H1 (cell line): ENCODE data around the gene BSN. TPM values are rescaled to one million over a fixed set of nuclear protein-coding genes. Genes with fewer than 3 reads are reported as not detected.

Experiments used
- CTCF ChIA-PET: fragments of 300-600 bp; sonication (Branson Sonifier 250); formaldehyde crosslinking; loops from one replicate; lab custom pipeline; 2021; ENCODE audit not compliant: partially characterized antibody; lab: Charles Lee
- POLR2A ChIA-PET: fragments of 300-600 bp; sonication (Branson Sonifier 250); formaldehyde crosslinking; loops from one replicate; lab custom pipeline; 2021; ENCODE audit warnings: inconsistent platforms; ENCODE audit not compliant: partially characterized antibody; lab: Charles Lee
- DNase-seq, 2 experiments: peaks; one replicate each; pipeline versions ENCODE4 v3.0.0 to v3.0.0-alpha.2; 2010 to 2022; ENCODE audit warnings: low spot score in 2 of 2, low read depth in 1 of 2, mixed read lengths in 1 of 2
- FAIRE-seq: peaks from 2 replicates; lab custom pipeline; 2011; peaks lifted over from hg19 to GRCh38; lab: Jason Lieb, UNC
- H2AFZ ChIP-seq: 2 replicates; pipeline ENCODE4 v1.8.1; 2012; ENCODE audit warnings: low read length, inconsistent platforms
- H2AK5ac ChIP-seq: 2 replicates; pipeline ENCODE4 v1.6.1; 2013; ENCODE audit warnings: low read depth, low read length
- H2BK120ac ChIP-seq: replicated peaks from 2 replicates; pipeline ENCODE3; 2013; ENCODE audit warnings: low read depth, low read length, inconsistent platforms
- H2BK12ac ChIP-seq: 2 replicates; pipeline ENCODE4 v1.6.1; 2013; ENCODE audit warnings: low read depth, low read length
- H2BK15ac ChIP-seq: 2 replicates; pipeline ENCODE4 v1.6.1; 2013; ENCODE audit warnings: low read length
- H2BK20ac ChIP-seq: 2 replicates; pipeline ENCODE4 v1.6.1; 2013; ENCODE audit warnings: low read length
- H2BK5ac ChIP-seq: 2 replicates; pipeline ENCODE4 v1.6.1; 2013; ENCODE audit warnings: low read depth, low read length
- H3K14ac ChIP-seq: 2 replicates; pipeline ENCODE4 v1.6.1; 2013; ENCODE audit warnings: inconsistent platforms; ENCODE audit not compliant: insufficient read length
- H3K18ac ChIP-seq: 2 replicates; pipeline ENCODE4 v1.6.1; 2013; ENCODE audit warnings: low read length; ENCODE audit errors: extremely low read depth
- H3K23ac ChIP-seq: 2 replicates; pipeline ENCODE4 v1.6.1; 2013; ENCODE audit warnings: inconsistent platforms; ENCODE audit not compliant: insufficient read length
- H3K23me2 ChIP-seq: 2 replicates; pipeline ENCODE4 v1.6.1; 2013; ENCODE audit warnings: low read depth, low read length
- H3K27ac ChIP-seq: 2 replicates; pipeline ENCODE4 v1.6.1; 2011; ENCODE audit warnings: low read depth, low read length, inconsistent platforms
- H3K27me3 ChIP-seq, 4 experiments: replicated peaks in 1 of 4; 1 replicate in 1 of 4; 2 replicates in 3 of 4; pipeline versions ENCODE4 v1.6.1 to v1.8.1; 2011 to 2013; ENCODE audit warnings: low read length in 3 of 4, mild to moderate bottlenecking in 3 of 4, inconsistent platforms in 2 of 4, mixed read lengths in 2 of 4, moderate library complexity in 1 of 4; ENCODE audit not compliant: control insufficient read depth in 3 of 4, insufficient read depth in 3 of 4; ENCODE audit errors: extremely low read depth in 1 of 4
- H3K36me3 ChIP-seq, 4 experiments: 2 replicates each; pipeline versions ENCODE4 v1.6.1 to v1.8.1; 2011 to 2013; ENCODE audit warnings: mild to moderate bottlenecking in 4 of 4, low read length in 3 of 4, moderate library complexity in 2 of 4, control low read depth in 1 of 4, inconsistent platforms in 1 of 4; ENCODE audit not compliant: insufficient read depth in 4 of 4, control insufficient read depth in 2 of 4
- H3K4ac ChIP-seq: replicated peaks from 2 replicates; pipeline ENCODE3; 2013; ENCODE audit warnings: low read length, low read depth, mixed read lengths, inconsistent platforms; ENCODE audit not compliant: insufficient read length
- H3K4me1 ChIP-seq, 4 experiments: replicated peaks in 1 of 4; 1 replicate in 1 of 4; 2 replicates in 3 of 4; pipeline versions ENCODE4 v1.6.1 to v1.8.1; 2011 to 2013; ENCODE audit warnings: low read length in 3 of 4, inconsistent platforms in 2 of 4, mixed read lengths in 1 of 4; ENCODE audit not compliant: insufficient read depth in 4 of 4, control insufficient read depth in 3 of 4
- H3K4me2 ChIP-seq, 2 experiments: 2 replicates each; pipeline versions ENCODE4 v1.6.1 to v1.8.1; 2011 to 2013; ENCODE audit warnings: low read depth in 2 of 2, low read length in 2 of 2, control low read depth in 1 of 2, inconsistent platforms in 1 of 2, mild to moderate bottlenecking in 1 of 2; ENCODE audit not compliant: insufficient read depth in 1 of 2
- H3K4me3 ChIP-seq, 4 experiments: fragments of 200-600, 300-600 bp in 1 of 4; sonication (generic), shearing (Covaris generic), sonication (Bioruptor Twin) in 1 of 4; 2 replicates each; pipeline versions ENCODE4 v1.5.1 to v1.8.1; 2011 to 2016; ENCODE audit warnings: low read length in 4 of 4, low read depth in 3 of 4, control low read depth in 2 of 4, inconsistent platforms in 2 of 4, mild to moderate bottlenecking in 2 of 4, mixed read lengths in 1 of 4, moderate library complexity in 1 of 4; ENCODE audit not compliant: insufficient read depth in 2 of 4; ENCODE audit errors: extremely low read depth in 1 of 4
- H3K56ac ChIP-seq: replicated peaks from 2 replicates; pipeline ENCODE3; 2013; ENCODE audit warnings: low read depth, mild to moderate bottlenecking, mixed read lengths, low read length, inconsistent platforms; ENCODE audit not compliant: insufficient read length
- H3K79me1 ChIP-seq: 2 replicates; pipeline ENCODE4 v1.6.1; 2013; ENCODE audit warnings: low read depth, low read length, control low read depth
- H3K79me2 ChIP-seq, 2 experiments: 2 replicates each; pipeline versions ENCODE4 v1.6.1 to v1.8.1; 2012 to 2013; ENCODE audit warnings: low read length in 2 of 2, mild to moderate bottlenecking in 2 of 2, inconsistent platforms in 1 of 2; ENCODE audit not compliant: insufficient read depth in 2 of 2, control insufficient read depth in 1 of 2
- H3K9ac ChIP-seq, 4 experiments: replicated peaks in 1 of 4; 1 replicate in 1 of 4; 2 replicates in 3 of 4; pipeline versions ENCODE4 v1.6.1 to v1.8.1; 2011 to 2013; ENCODE audit warnings: low read depth in 3 of 4, low read length in 3 of 4, control low read depth in 2 of 4, mild to moderate bottlenecking in 2 of 4, moderate library complexity in 2 of 4, inconsistent platforms in 1 of 4; ENCODE audit errors: extremely low read depth in 1 of 4
- H3K9me3 ChIP-seq, 2 experiments: 2 replicates each; pipeline versions ENCODE4 v1.6.1 to v1.8.1; 2012 to 2013; ENCODE audit warnings: mild to moderate bottlenecking in 2 of 2, moderate library complexity in 2 of 2, control low read depth in 1 of 2, inconsistent platforms in 1 of 2, low read depth in 1 of 2, low read length in 1 of 2, mixed read lengths in 1 of 2; ENCODE audit not compliant: insufficient read depth in 2 of 2
- H4K20me1 ChIP-seq, 2 experiments: replicated peaks in 1 of 2; 2 replicates each; pipeline versions ENCODE3 to v1.8.1; 2011 to 2013; ENCODE audit warnings: inconsistent platforms in 2 of 2, low read length in 2 of 2, mild to moderate bottlenecking in 1 of 2; ENCODE audit not compliant: insufficient read depth in 2 of 2, control insufficient read depth in 1 of 2
- H4K5ac ChIP-seq: 2 replicates; pipeline ENCODE4 v1.6.1; 2013; ENCODE audit warnings: low read length, low read depth, mixed read lengths, inconsistent platforms; ENCODE audit not compliant: insufficient read length
- H4K8ac ChIP-seq: 2 replicates; pipeline ENCODE4 v1.8.0; 2013; ENCODE audit warnings: mild to moderate bottlenecking, moderate library complexity, low read length, inconsistent platforms; ENCODE audit not compliant: insufficient read depth; ENCODE audit errors: extremely low read depth
- H4K91ac ChIP-seq: replicated peaks from 2 replicates; pipeline ENCODE3; 2013; ENCODE audit warnings: low read length, mixed read lengths, inconsistent platforms; ENCODE audit not compliant: insufficient read length
- ASH2L ChIP-seq: fragments of 200-600, 300-600 bp; sonication (generic); IDR thresholded peaks from one replicate; pipeline ENCODE4 v1.7.1; 2017; ENCODE audit warnings: low read length
- CEBPB ChIP-seq: IDR thresholded peaks from 2 replicates; pipeline ENCODE4 v1.6.1; 2012; ENCODE audit warnings: low read depth, low read length
- EP300 ChIP-seq, 2 experiments: IDR thresholded peaks; 1 replicate in 1 of 2; 2 replicates in 1 of 2; pipeline ENCODE4 v1.6.1; 2011 to 2012; ENCODE audit warnings: low read depth in 2 of 2, low read length in 2 of 2, mild to moderate bottlenecking in 2 of 2, borderline replicate concordance in 1 of 2, inconsistent platforms in 1 of 2, moderate library complexity in 1 of 2
- KDM1A ChIP-seq: fragments of 200-600, 300-600 bp; sonication (generic); IDR thresholded peaks from 2 replicates; pipeline ENCODE4 v1.7.1; 2016; ENCODE audit warnings: mild to moderate bottlenecking, low read length, borderline replicate concordance
- KDM5A ChIP-seq: fragments of 200-600 bp; IDR thresholded peaks from 2 replicates; pipeline ENCODE4 v1.7.1; 2012; ENCODE audit warnings: mild to moderate bottlenecking, low read length, inconsistent platforms, mixed read lengths
- RNF2 ChIP-seq: fragments of 200-900, 300-1000 bp; sonication (generic); IDR thresholded peaks from 2 replicates; pipeline ENCODE4 v1.7.1; 2016; ENCODE audit warnings: borderline replicate concordance, low read depth, mild to moderate bottlenecking, antibody characterized with exemption, low read length; ENCODE audit not compliant: poor library complexity, severe bottlenecking; ENCODE audit errors: missing control alignments
- SIRT6 ChIP-seq: IDR thresholded peaks from one replicate; pipeline ENCODE4 v1.7.1; 2012; ENCODE audit warnings: low read length, inconsistent platforms
- WGBS, 2 experiments: shearing (Covaris generic) in 1 of 2; methylation state at CpG; one replicate each; pipeline versions ENCODE4 v1.1.6 to v1.1.7; 2013 to 2015; ENCODE audit warnings: low lambda C conversion rate in 2 of 2, mixed read lengths in 2 of 2, inconsistent platforms in 1 of 2, low coverage in 1 of 2, missing lambda C conversion rate in 1 of 2; ENCODE audit not compliant: insufficient replicate concordance in 2 of 2, insufficient coverage in 1 of 2, insufficient read length in 1 of 2; ENCODE audit errors: extremely low coverage in 1 of 2, missing lambda C conversion rate in 1 of 2; 5-methylcytosine and 5-hydroxymethylcytosine counted together
- polyA plus RNA-seq, 7 experiments: library from polyadenylated mRNA; depleted of rRNA in 3 of 7; stranded (reverse) in 5 of 7; unstranded in 2 of 7; fragments of >200 nt in 5 of 7; fragments of 200-250 nt in 2 of 7; gene quantifications; 1 replicate in 5 of 7; 2 replicates in 1 of 7; 4 replicates in 1 of 7; pipeline versions ENCODE4 v1.2.1 to v1.2.3, GENCODE V29; 2011 to 2013; ENCODE audit warnings: missing spikeins in 2 of 7, mixed read lengths in 2 of 7
- total RNA-seq: library from RNA; stranded (reverse); fragmentation: NEBNext Ultra II Directional; extraction: Animal tissue kit (Norgen Biotek cat#: 25700); gene quantifications from 2 replicates; pipeline ENCODE4 v1.2.1, GENCODE V29; 2021

BSN gene
- total and polyA plus RNA-seq, 2 of the 8 experiments (the other 6 are each of a cell fraction or from before 2014, with no cell fraction given), result 0.60 to 3.0 TPM

DNA sequence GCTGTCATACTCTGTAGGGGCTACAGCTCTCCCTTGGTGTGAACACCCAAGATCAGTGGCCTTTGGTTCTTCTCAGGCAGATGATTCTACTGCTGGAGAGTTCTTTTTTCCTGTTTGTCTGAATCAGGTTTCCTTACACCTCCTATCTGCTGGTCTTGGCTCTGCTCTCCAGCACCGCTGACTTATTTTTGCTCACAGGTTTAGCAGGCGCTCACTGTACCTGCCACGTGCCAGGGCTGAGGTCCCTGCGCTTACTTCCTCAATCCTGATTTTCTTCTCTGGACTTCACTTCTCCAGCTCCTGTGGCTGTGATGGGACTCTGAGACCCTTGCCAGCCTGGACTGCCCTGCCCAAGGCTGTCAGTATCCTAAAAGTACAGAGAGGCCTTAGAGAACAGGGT lies 9.5 kb downstream of the BSN start:
- TF ChIP-seq KDM1A (no peak), EP300 (IDR thresholded peaks at IDR 0.05; ENCODE audit: borderline replicate concordance in 1 of 2, low read depth in 2 of 2, low read length in 2 of 2) (no peak), KDM5A (no peak), CEBPB (no peak), SIRT6 (no peak), RNF2 (no peak), ASH2L (no peak)

More for the DNA sequence above, 9.5 kb downstream of the BSN start:
- no peaks in the 10 kb centered on the region for H3K79me2 ChIP-seq
- DNase-seq, result no peak
- no peak overlapping the region for H3K18ac ChIP-seq
- H2AFZ ChIP-seq, result no peak overlapping the region
- H3K4me3 ChIP-seq, result no peak overlapping the region
- H3K27me3 ChIP-seq, result no peaks in the 10 kb centered on the region
- H2AK5ac ChIP-seq, result no peak overlapping the region
- FAIRE-seq, result no peak
- H4K5ac ChIP-seq, result no peak overlapping the region
- H3K56ac ChIP-seq, result no peak overlapping the region
- H3K23ac ChIP-seq, result no peak overlapping the region
- 93% methylated on average over 4 of the region's 4 CpGs; no CpG with 5 or more reads in 1 of the 2 experiments for WGBS, 2 experiments
- no peak overlapping the region for H3K9ac ChIP-seq
- no peak overlapping the region for H3K14ac ChIP-seq
- no peak overlapping the region for H2BK12ac ChIP-seq
- no peak overlapping the region for H2BK5ac ChIP-seq
- no peaks in the 10 kb centered on the region for H3K36me3 ChIP-seq
- no peaks in the 10 kb centered on the region for H4K20me1 ChIP-seq
- no peaks in the 10 kb centered on the region for H3K9me3 ChIP-seq
- H3K4me1 ChIP-seq, result no peaks in the 10 kb centered on the region
- ChIA-PET CTCF (interaction anchor here (0.5 to 10.9 kb wide), 21 partner anchors 11 to 277 kb away, joined by 3 to 101 read pairs (median 4); partner anchors contain the start of gene BSN), POLR2A (interaction anchor here (0.9 to 1.1 kb wide), 3 partner anchors 10 to 108 kb away, joined by 3 read pairs; no protein-coding TSS in a partner anchor)
- H2BK15ac ChIP-seq, result no peak overlapping the region
- no peak overlapping the region for H3K4me2 ChIP-seq
- no peak overlapping the region for H4K8ac ChIP-seq
- H2BK120ac ChIP-seq, result no peak overlapping the region
- H4K91ac ChIP-seq, result no peak overlapping the region
- H3K4ac ChIP-seq, result no peak overlapping the region
- no peak overlapping the region for H2BK20ac ChIP-seq
- 0 out of 2 replicates have a peak, but pooled peaks cover 2% of the 10 kb centered on the region for H3K23me2 ChIP-seq
- H3K27ac ChIP-seq, result no peak overlapping the region
- H3K79me1 ChIP-seq, result peaks cover 4% of the 10 kb centered on the region; the same call in 1 of the 2 replicates
